Coronary artery (tissue), 2 donors: ENCODE data around the gene MRAS.
"Not testable (repeated sequence)": the region's sequence is repeated elsewhere in the genome, so short reads cannot be mapped to it uniquely, and the experiment has no call there.

Experiments used
- DNase-seq: peaks from one replicate; pipeline ENCODE4 v3.0.0-alpha.2; 2017; ENCODE audit warnings: low spot score
- H3K27ac ChIP-seq, 2 donors: fragments of 200-600 bp; sonication (generic); one replicate each; pipeline ENCODE4 v1.5.1; 2016 to 2019
- H3K4me3 ChIP-seq: fragments of 200-600 bp; sonication (generic); 2 replicates; pipeline ENCODE4 v1.5.1; 2016; ENCODE audit warnings: mild to moderate bottlenecking, moderate library complexity
- TF ChIP-seq, protein P1 (sequence below): fragments of 200-600 bp; sonication (generic); IDR thresholded peaks from one replicate; pipeline ENCODE4 v1.5.1; 2019; ENCODE audit warnings: antibody characterized with exemption

The MRAS gene

DNA sequence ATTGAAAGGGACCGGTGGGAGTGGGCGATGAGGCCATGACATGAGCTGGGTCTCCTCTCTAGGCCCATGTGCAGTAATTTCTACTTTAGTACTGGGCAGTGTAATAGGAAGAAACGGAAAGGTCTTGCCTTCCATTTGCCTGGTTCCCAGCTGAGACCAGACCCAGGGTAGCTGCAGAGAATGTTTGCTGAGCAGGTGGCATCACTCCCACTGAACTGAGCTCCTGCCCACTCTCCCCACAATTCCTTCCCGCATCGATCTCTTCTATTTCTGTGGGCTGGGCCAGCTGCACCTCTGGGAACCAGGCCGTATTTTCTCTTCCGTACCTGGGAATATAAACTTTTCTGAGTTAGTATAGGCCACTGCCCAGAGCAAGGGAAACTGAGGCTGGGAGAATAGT lies 101.8 kb downstream of the MRAS start:
- H3K27ac ChIP-seq, result no peak overlapping the region
- DNase-seq, result peak; percentile 31

DNA sequence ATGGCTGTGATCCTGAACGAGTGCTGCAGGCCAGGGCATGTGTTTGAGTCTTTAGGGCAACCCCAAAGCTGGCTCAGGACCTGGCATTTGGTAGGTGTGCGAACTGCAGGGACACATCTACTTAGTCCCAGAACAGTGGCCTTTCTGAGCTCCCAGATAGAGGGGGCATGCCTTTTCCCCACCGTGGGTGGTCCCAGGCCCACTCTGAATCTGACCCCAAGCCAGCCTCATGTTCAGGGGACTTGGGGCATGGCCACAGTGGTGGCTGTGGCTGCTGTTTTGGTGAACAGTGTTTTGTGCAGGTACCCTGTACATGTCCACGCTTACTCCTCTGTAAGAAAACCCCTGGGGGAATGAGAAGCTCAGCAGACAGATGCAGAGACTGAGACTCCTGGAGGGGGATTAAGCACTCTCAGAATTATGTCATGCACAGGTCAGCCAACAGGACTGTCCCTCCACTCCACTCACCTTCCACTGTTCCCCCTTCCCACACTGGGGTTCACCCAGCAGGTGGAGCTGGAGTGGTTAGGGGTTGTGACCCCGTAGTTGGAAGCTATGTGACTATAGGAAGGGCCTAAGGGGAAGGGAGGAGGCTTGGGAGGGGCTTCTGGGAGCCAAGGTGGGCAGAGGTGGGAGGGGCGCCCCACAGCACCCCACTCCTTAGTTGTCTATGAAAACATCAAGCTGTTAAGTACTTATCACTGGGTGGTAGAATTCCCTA lies 102.5 kb downstream of the MRAS start:
- DNase-seq, result peak; percentile 59
- no peak overlapping the region for H3K27ac ChIP-seq
- no peak overlapping the region for H3K4me3 ChIP-seq
- TF ChIP-seq, protein P1, sequence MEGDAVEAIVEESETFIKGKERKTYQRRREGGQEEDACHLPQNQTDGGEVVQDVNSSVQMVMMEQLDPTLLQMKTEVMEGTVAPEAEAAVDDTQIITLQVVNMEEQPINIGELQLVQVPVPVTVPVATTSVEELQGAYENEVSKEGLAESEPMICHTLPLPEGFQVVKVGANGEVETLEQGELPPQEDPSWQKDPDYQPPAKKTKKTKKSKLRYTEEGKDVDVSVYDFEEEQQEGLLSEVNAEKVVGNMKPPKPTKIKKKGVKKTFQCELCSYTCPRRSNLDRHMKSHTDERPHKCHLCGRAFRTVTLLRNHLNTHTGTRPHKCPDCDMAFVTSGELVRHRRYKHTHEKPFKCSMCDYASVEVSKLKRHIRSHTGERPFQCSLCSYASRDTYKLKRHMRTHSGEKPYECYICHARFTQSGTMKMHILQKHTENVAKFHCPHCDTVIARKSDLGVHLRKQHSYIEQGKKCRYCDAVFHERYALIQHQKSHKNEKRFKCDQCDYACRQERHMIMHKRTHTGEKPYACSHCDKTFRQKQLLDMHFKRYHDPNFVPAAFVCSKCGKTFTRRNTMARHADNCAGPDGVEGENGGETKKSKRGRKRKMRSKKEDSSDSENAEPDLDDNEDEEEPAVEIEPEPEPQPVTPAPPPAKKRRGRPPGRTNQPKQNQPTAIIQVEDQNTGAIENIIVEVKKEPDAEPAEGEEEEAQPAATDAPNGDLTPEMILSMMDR, result no peak

More for the DNA sequence above, 101.8 kb downstream of the MRAS start:
- H3K4me3 ChIP-seq, result no peak overlapping the region
- TF ChIP-seq, protein P1, result no peak

DNA sequence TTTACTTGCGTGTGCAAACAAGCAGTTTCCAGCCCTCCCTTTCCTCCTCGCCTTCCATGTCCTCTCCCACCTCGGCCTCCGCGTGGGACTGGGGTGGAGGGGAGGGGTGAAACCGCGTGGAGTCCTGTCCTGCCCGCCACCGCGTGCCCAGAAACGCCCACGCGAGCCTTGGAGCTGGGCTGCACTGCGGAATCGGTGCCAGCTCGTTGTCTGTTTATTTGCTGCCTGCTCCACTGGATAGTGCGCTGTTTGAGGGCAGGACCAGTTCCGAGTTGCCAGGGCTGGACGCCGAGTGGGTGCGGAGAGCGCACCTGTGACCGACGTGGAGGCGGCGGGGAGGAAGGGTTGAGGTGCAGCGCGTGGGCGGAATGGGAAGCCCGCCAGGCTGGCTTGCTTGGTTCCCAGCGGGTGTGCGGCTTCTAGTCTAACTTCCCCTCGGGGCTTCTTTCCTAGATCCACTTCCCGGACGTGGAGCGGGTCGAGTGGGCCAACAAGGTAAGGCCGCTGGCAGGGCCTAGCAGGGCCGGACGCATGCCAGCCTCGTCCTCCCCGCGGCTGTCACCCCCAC lies 103.3 kb downstream of the MRAS start:
- DNase-seq, result peak; percentile 50
- Histone ChIP-seq H3K27ac (no peak overlapping the region), H3K4me3 (no peak overlapping the region)
- TF ChIP-seq, protein P1, result no peak

DNA sequence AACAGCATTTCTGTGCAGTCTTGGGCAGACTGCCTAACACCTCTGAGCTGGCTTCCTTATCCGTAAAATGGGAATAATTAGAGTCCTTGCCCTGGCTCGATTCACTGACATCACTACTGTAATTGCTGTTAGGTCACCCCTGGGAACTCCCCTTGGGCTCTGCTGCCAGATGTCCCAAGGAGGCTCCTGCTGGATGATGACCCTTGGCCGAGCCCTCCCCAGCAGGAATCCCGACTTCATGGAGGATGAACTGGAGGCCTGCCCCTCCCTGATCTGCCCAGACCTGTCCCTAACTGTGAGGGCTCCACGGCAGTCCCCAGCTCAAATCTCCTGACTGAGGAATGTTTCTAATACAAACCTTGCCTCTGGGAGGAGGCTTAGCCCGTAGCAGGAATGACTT lies 104.1 kb downstream of the MRAS start:
- no peak overlapping the region for H3K27ac ChIP-seq
- DNase-seq, result peak; percentile 67
- TF ChIP-seq, protein P1, result no peak
- no peak overlapping the region for H3K4me3 ChIP-seq

DNA sequence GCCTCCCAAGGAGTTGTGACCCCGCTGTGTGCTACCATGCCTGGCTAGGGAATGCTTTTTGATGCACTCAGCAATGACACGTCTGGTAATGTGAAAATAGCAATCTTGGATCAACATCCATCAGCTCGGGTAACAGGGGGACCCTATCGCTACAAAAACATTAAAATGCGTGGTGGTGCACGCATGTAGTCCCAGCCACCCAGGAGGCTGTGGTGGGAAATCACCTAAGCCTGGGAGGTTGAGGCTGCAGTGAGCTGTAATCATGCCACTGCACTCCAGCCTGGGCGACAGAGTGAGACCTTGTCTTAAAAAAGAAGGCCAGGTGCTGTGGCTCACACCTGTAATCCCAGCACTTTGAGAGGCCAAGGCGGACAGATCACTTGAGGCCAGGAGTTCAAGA lies 105.6 kb downstream of the MRAS start:
- H3K27ac ChIP-seq, DNase-seq, H3K4me3 ChIP-seq: not testable (repeated sequence)
